NCI-H1694 (cell line): ENCODE data around the gene HYAL2.

Source experiments
- DNase-seq: peaks from one replicate; lab custom pipeline; 2025; lab: John Stamatoyannopoulos, UW

Gene HYAL2

DNA sequence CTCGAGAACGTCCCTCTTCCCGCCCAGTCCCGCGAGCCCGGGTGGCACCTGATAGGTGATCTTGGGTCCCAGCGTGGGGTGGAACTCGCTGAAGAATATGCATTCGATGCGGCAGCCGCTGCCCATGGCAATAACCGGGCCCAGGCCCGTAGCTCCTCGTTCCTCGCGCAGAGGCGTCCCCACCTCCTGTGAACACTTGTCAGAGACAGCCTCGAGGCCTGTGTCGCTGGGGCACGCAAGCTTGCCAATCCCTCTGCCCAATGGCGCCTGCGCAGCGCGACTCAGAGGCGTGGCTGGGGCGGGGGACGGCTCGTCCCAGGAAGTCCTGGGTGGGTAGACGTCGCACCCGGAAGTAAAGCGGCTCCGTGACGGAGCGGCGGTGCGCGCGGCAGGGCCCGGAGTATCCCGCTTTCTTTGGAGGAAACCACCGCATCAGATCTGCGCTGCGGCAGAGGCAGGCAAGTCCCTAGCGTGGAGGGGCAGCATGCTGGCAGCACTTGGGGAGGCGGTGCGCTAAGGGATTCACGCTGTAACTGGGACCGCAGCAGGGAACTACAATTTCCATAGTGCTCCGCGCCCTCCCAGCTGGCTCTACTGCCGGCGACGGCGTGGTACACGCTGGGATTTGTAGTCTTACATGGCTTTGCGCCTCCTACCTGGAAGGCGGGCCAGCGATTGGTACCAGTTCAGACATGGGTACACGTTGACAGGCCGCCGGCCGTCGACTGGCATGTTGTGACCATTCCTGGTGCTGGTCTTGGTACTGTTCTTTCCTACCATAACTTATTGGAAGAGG, 28.2 kb upstream of the HYAL2 start, which contains the start of the genes CYB561D2 and NPRL2:
Gene CYB561D2, plus strand, starts transcription at position 336 of the 796 bp plus-strand sequence. CDS start 572 bp downstream, outside the sequence.
Gene NPRL2, minus strand, starts transcription at position 249 of the 796 bp plus-strand sequence. Its CDS starts 123 bp downstream, at position 126.
- peak; percentile 40 for DNase-seq

DNA sequence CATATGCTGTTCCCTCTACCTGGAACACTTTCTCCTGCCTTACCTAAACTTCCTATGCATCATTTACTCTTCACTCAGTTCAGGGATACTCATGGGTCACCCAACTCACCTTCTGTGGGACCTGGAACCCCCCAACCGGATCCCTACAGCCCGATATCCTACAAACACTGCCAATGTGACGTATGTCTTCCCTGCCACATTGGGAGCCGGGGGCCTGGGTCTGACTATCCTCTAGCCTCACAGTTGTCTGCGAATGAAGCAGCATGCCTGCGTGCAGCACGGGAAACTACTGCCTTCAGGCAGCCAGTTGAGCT, 27.6 kb upstream of the HYAL2 start:
- no peak for DNase-seq

GRCh38 chr3:50347187-50347813, 24.8 kb upstream of the HYAL2 start:
- DNase-seq: no peak

- DNase-seq: no peak
Measured at GRCh38 chr3:50345586-50346234, 23.2 kb upstream of the HYAL2 start, which contains the start of gene ZMYND10. Gene ZMYND10 (minus strand): TSS chr3:50345732. CDS start chr3:50345579, 153 bp downstream.

GRCh38 chr3:50345008-50345407, 22.5 kb upstream of the HYAL2 start:
- DNase-seq: no peak

GRCh38 chr3:50342813-50343633, 20.5 kb upstream of the HYAL2 start:
- DNase-seq: no peak

- no peak for DNase-seq
Measured at GRCh38 chr3:50341996-50342650, 19.6 kb upstream of the HYAL2 start.

DNA sequence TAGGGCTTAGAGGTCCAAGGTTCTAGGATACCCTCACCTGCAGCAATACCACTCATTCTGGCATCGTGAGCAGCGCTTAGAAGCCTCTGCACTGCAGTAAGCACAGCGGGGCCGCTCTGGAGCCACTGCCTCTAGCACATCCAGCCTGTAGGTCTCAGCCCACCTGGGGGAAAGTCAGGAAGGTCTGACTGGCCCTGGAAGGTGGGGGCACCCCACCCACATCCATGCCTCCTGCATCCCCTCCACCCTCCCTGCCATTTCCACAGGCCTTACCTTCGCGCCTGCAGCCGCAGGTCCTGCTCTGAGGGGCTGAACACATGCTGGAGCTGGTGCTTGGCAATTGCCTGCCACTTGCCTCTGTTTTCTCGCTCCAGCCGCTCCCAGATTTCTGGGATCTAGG, 19.0 kb upstream of the HYAL2 start:
- DNase-seq: no peak

GRCh38 chr3:50340448-50341329, 18.1 kb upstream of the HYAL2 start, which contains the start of gene RASSF1:
Gene RASSF1 (minus strand): TSS chr3:50340836. CDS start chr3:50340805, 31 bp downstream.
- DNase-seq: no peak

GRCh38 chr3:50340147-50340447, 17.6 kb upstream of the HYAL2 start:
- DNase-seq: no peak

DNA sequence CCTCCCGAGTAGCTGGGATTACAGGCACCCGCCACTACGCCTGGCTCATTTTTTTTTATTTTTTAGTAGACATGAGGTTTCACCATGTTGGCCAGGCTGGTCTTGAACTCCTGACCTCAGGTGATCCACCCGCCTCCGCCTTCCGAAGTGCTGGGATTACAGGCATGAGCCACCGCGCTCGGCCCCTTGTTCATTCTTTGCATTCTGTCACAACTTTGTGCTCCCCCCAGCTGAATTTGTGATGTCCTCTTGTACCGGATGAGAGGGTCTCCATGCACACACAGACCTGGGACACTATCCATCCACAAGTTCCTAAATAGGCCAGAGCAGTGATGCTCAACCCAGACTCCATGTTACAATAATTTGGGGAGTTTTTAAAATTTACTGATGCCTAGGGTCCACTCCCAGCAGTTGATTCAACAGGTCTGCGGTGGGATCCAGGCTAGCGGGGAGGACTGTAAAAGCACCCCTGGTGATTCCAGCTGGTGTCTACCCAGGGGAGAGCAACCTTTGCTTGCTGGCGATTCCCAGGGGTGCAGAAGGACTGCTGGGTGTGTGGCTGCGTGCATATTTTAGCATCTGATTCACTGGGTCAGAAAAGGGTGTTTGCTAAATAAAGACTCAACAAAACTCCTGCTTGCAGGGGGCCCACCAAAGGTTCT, 17.1 kb upstream of the HYAL2 start:
- DNase-seq: no peak

DNA sequence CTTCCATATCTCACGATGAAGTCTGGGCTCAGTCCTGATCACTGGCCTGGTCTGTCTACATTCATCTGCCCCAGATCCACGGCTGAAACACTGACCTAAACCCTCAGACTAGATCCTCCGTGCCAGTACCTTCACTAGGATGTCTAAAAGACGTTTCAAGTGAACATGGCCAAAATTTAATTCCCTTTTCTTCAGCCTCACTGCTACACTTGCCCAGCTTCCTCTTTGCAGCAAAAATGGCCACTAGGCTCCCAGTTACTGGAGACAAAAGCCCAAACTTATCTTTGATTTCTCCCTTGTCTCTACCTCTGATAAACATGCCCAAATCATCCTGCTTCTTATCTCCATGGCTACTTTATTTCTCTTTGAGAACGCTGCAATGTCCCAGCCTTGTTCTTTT, 16.4 kb upstream of the HYAL2 start:
- no peak for DNase-seq

DNA sequence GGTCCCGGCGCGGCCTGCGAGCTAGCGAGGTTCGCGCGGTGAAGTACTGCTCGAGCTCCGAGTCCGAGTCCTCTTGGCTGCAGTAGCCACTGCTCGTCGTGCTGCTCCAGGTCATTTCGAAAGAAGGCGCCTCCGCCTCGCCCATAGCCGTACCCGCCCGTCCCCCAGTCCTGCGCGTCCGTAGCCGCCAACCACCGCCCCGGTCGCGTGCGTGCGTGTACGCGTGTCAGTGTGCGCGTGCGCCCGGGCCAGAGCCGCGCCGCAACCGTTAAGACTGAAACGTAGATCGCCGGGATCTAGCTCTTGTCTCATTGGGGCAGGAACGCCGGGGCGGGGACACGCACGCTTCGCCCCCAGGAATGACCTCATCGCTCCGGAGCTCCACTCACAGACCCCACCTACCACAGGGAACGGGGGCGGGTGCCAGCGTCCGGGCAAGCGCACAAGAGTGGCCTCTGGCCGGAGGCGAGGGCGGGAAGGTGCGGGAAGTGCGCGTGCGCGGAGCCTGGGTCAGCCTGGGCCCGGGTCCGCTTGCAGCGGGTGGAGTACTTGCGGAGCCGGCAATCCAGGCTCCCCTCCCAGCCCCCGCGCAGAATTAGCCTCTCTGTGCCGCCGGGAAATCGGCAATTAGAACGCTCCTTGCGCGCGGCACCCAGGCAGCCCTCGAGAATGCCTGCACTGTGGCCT, 14.8 kb upstream of the HYAL2 start:
- DNase-seq: peak; percentile 61

- no peak for DNase-seq
Measured at GRCh38 chr3:50336452-50337174, 14.1 kb upstream of the HYAL2 start.

DNA sequence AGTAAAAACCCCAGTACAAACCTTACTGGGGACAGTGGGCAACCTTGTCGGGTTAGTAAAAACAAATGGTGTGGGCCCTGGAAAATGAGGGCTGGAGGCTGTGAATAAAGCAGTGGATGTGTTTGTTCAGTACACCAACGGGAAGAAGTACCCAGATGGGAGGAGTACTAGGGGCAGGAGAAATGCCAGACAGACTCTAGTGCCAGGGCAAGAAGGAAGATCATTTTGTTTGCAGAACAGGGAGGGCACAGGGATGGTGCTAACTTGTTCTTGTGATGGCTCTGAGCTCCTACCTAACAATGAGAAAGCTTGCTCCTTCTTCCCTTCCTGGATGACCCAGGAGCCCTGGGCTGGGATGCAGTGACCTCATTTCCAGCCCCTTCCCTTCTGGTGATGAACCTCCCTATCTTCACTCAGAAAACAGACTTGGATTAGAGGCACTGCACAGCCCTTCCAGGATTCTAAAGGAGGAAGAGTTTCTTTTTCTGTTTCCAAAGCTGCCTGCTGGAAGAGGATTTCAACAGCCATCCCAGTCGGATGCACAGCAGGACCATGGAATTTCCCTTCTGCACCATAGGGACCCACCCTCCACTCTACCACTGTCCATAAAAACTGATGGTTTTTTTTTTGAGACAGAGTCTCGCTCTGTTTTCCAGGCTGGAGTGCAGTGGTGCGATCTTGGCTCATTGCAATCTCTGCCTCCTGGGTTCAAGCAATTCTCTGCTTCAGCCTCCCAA, 12.0 kb upstream of the HYAL2 start:
- no peak for DNase-seq

GRCh38 chr3:50333744-50334328, 11.3 kb upstream of the HYAL2 start:
- DNase-seq: no peak

DNA sequence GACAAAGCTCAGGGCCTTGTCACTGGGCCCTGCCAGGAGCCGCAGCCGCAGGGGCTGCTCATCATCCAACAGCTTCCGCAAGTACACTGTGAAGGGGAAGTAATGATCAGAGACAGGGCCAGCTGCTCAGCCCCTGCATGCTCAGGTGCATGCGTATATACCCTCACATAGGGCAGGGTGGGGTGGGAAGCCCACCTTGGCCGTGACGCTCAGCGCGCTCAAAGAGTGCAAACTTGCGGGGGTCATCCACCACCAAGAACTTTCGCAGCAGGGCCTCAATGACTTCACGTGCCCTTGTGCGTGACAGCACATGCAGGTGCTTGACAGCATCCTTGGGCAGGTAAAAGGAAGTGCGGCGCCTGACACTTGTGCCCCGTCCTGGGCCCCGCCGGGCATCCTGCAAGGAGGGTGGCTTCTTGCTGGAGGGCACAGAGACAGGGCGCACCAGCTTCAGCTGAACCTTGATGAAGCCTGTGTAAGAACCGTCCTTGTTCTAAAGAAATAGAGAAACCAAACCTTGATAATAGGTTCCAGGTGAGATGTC, 8.9 kb upstream of the HYAL2 start:
- DNase-seq: no peak
